Measurements from ENCODE around the gene CCR3.
A peak's percentile ranks its signal among the peaks of the same experiment; 100 is the strongest.

CCR3 gene

DNA sequence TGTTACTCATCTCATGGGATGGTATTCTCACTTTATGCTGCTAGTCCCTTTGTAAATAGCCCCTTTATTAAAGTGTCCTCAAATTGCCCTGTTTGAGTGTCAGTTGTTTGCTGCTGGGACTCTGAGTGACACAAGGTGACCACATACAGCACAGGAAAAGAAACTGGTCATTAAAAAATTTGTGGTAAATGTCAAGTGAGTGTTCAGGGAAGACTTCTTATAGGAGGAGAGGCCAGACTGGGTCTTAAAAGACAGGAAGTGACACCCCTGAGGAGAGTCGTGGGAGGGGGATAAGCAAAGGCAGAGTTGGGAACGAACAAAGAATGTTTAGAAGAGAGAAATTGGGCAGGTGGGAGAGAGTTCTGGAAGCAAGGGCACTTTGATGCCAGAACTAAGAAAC, 35.2 kb downstream of the CCR3 start:
- DNase-seq = no peak

- no peak for DNase-seq
Measured at GRCh38 chr3:46278816-46279672, 36.8 kb downstream of the CCR3 start.

GRCh38 chr3:46280105-46280797, 38.0 kb downstream of the CCR3 start:
- DNase-seq = peak; percentile 66

DNA sequence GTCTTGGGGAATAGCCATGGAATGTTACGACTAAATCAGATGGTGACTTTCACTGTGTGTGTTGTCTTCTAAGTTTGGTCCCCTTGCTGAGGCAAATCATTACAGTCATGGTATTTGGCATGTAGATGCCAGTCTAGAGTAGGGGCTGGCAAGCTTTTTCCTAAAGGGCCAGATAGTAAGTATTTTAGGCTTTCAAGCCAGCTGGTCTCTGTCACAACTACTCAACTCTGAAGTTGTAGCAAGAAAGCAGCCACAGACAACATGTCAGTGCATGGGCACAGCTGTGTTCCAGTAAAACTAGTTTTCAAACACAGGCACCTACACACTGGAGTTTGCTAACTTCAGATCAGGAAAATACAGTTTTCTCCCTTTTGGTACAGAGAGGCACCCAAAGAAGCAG, 39.3 kb downstream of the CCR3 start:
- DNase-seq = no peak

DNA sequence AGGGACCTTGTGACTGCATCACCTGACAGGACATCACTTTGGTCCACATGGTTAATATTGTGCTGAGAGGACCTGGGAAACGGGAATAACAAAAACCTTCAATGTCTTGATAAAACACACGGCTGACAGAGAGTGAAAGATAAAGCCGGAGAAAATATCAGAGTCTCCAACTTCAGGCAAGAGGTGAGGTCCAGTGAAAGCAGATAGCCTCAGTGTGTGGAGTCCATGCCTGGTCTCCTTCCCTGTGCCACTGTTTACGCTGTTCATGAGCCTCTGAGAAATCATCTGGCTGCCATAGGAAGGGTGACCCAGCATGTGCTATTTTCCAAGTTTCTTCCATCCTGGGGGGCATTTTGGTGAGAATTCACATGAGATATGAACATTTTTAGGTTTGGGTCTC, 39.8 kb downstream of the CCR3 start:
- DNase-seq = no peak

DNA sequence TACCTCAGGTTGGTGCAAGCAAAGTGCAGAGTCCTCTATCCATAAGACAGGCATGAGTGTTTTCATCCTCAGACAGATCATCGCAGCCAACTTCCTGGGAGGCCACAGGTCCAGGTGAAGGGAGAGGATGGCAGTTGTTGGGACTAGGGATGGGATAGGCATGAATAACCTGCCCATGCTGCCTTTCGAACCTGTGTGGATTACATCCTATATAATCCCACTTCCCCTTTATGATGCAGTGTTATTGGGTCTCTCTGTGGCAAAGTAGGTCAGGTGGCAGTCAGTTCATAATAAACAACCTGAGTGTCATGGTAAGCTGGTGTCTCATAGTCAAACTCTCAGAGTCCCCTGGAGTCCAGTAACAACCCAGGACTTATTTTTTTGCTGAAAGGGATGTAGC, 40.4 kb downstream of the CCR3 start:
- DNase-seq = no peak

DNA sequence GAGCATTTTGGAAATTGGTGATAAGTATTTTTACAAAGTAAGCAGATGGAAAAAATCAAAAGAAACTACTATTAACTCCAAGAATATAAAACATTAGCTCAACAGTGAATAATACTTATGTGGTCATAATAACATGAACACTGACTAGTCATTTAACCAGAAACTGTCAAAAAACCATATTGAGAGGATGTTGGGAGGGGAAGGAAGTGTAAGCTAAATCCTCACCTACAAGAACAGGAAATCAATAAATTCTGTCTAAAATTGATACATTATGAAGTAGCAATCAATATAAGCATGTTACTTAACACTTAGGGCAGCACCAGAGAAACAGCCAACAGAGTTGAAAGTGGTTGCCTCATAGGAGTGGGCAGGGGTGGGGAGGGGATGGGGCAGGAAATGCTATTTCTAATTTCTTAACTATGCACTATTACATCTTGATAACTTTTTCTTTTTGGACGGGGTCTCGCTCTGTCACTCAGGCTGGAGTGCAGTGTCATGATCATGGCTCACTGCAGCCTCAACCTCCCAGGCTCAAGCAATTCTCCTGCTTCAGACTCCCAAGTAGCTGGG, 41.7 kb downstream of the CCR3 start:
- peak; percentile 35 for DNase-seq

DNA sequence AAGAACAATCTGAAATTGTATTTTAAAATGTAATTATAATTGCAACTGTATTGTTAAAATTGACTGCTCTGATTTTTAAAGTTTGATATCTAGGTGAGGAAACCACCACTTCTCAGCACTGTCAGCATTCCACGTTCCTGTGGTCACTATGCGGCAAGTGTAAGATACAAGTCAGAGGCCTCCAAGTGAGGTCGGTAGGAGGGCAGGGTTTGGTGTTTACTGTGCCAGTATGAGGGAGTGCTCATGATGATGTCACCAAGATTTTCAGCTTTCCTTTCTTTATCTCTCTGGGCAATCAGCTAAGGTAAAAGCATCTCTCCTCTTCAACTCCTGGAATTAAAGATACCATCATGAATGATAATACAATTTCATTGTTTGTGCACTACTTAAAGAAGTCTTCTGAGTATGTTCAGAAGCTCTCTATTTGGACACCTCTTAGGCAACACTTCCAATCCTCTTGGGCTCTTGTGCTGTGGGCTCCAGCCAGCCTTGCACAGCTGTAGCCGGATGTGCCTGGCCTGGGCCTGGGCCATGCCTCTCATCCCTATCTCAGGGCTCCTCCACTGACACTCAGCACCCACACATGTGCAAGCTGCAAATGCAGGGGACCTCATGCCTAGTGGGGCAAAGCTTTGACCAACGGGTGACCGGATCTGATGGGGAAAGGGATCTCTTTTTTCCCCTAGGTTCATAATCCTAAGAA, 42.9 kb downstream of the CCR3 start:
- DNase-seq = peak; percentile 70

DNA sequence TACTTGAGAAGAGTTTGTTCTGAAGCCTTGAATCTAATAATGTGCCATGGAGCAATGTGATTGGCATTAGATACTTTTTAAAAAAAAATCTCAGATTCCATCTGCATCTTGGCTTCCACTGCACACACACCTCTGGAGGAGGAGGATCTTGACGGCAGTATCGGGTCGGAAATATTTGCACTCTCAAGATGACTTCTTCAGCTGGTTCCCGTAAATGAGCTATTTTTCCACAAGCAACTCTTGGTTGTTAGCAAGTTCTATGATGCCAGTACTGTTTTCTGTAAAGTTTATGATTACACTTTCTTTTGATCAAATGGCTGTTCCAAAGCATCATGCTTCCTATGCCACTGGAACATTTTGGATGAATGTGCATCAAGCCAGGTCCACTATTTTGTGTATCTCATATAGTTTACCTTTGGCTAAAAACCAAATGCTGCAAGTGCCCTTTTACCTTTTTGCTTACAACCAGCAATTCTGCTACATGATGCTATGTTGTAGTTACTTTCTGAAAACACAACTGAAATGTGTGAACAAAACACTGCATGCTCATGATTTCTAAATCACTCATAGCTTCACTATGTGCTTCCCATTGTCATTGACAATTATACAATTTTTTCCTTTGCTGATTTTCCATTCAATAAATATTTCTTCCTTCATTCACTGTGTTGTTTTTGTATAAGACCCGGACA, 43.8 kb downstream of the CCR3 start:
- no peak for DNase-seq

GRCh38 chr3:46286947-46287565, 44.8 kb downstream of the CCR3 start:
- DNase-seq = no peak

DNA sequence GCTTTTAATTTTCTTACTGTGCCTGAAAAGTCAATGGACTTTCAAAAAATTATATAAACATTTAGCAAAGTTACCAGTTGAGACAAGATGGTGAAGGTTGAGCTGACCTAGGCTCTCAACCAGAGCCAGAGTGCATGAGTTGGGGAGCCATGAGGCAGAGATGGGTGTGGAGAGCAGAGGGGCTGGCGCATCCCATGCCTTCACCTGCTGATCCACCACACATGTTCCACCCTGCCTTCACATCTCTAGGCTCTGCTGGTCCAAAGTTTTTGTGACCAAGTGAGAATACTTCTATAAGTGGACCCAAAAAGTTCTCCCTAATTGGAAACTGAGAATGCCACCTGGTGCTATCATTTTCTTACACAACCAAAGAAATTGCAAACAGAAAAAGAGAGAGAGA, 47.3 kb downstream of the CCR3 start:
- DNase-seq = no peak

- no peak for DNase-seq
Measured at GRCh38 chr3:46289966-46290365, 47.7 kb downstream of the CCR3 start.

DNA sequence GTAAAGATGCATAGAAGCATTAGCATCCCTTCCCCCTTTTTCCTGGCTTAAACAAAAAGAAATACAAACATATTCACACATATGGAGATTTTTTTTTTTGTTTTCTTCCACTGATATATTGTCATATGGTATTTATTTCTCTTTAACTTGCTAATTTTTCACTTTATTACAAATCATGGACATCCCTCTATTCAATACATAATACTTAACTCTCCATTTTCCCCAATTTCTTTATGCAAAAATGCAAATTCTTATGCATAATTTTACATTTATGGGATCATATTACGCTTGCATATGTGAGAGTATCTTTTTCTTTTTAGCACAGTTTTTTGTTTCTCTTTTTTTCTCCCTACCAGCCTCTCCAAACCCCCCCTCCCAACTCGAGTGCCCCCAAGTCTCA, 48.8 kb downstream of the CCR3 start:
- no peak for DNase-seq

DNA sequence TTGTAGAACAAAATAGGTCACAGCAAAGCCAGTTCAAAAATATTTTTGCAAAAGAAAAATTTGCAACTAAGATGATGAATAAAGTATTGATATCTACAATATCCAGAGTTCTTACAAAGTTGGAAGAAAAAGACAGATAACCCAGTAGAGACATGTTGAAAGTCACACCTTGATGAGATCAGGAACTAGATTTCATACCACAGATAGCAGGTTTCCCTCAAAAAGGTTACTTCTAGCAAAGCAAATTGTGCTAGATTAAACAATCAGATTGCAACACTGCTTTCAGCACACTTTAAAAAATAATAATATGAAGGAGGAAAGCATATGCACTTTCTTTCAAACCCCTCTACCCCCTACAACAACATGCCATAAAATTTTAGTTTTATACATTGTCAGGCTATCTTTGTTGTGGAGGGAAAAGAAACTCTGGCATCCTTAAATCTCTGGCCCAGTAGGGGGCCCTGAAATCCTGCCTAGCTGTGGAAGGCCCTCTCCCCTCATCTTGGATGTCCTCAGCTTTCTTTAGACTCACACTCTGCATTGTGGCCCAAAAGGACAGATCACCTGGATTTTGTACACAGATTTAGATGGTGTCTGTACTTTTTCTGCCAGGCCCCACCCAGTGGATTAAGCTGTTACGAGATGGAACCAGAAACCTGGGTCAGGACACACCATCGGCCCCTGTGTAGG, 50.9 kb downstream of the CCR3 start:
- DNase-seq = no peak

- DNase-seq = no peak
Measured at GRCh38 chr3:46293991-46294833, 52.0 kb downstream of the CCR3 start.

DNA sequence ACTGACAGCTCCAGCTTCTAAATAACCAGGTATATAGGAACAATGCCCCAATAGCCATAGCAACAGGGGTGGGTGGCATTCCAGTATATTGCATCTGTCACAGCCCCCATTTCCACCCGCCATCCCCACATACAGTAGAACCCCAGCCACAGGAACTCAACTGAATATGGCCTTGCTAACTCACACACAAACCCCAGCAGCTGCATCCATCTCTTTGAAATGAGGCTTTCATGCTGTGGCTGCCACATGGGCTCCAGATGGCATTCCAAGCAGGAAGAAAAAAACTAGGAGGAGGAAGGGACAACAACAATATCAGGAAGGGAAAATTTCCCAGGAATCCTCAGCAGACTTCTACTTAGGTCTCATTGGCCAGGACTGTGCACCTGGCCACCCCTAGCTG, 54.6 kb downstream of the CCR3 start:
- no peak for DNase-seq

DNA sequence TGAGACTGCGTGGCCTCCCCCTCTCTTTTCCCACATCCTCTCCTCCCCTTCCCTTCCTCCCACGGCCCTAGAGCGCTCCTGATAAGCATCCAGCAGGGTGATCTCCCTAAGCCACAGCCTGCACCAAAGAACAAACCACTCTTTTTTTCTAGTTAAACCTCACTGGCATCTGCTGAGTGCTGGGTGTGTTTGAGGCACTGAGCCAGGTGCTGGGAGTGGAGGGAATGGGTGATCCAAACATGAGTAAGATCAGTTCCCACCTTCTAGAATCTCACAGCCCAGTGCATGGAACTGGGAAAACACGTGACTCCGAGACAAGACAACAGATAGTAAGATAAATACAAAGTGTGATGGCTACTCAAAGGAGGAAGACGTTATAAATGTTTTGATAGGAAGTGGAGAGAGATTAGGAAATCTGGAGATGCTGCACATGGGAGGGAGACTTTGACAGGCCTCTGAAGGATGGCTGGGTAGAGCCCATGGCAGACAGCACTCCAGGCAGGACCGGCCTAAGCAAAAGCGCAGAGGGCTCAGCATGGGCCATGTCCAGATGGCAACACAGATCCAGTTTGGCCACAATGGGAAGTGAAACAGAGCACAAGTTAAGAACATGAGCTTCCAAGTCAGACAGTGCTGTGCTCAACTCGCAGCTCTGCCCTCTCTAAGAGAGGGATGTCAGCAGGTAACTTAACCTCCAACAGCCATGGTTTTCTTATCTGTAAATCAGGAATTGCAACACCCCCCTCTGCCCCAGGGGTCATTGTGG, 55.6 kb downstream of the CCR3 start:
- no peak for DNase-seq

DNA sequence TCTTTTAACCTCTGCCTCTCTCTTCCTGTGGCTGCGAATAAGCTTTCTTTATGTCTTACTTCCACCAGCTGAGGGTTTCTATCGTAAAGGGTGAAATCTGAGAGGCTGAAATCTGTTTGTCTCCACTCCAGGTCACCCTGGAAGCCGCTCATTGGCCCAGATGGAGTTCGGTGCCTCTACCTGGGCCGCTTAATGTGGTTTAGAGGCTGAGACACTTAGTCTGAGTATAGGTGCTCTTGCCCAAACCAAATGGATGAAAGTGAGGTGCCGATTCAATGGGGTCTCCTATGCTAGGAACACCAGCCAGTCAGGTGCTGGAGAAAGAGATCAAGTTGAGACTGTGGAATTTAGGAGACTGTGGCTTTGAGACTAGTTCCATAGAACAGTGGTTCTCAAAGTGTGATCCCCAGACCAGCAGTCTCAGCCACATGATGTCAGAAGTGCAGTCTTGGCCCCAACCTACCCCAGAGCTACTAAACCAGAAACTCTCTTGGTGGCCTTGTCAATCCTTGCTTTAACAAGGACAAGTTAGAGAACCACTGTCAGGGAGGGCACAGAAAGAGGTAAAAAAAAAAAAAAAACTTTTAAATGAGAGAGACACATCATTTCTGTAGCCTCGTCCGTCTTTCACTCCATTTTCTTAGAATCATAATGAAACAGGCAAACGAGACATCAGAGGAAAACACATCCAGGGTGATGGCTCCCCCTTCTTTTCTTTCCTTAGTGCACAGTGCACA, 56.8 kb downstream of the CCR3 start:
- no peak for DNase-seq

Data from CD4-positive, alpha-beta T cell treated with Interleukin-10 for 1 hour (primary cell).